ENCODE results near the gene LINGO3. TPM values are rescaled to one million over a fixed set of nuclear protein-coding genes. Genes with fewer than 3 reads are reported as not detected.

Gene LINGO3
- total RNA-seq, 2 experiments from 2014 or later = 0.16 to 0.27 TPM

DNA sequence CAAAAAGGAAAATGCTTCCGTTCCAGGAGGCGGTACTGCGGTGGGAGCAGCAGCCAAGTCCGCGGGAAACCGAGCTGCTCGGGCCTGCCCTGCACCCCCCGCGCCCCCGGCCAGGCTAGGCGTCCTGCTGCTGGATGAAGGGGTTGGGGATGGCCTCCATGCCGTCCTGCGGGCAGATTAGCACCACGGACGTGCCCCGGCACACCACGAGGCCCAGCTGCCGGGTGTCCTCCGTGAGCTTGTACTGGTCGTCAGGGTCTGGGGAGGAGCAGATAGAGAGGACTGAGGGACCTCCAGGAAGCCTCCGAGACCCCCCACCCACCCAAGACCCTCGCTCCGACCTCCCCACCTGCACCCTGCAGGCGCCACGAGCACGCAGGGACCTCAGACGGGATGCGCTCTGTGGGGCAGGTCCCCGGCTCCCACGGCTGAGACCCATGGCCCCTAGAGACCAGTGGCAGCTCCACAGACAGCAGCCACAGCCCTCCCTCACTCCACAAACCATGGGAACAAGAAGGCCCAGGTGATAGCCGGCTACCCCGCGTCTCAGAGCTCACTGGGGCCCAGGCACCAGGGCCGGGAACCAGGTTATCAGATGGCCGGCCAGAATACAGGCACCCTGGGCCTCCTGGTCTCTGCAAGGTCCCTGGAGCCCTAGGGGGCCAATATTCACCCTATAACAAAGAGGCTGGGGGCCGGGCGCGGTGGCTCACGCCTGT lies 13.8 kb upstream of the LINGO3 start:
- TF ChIP-seq, protein P1, sequence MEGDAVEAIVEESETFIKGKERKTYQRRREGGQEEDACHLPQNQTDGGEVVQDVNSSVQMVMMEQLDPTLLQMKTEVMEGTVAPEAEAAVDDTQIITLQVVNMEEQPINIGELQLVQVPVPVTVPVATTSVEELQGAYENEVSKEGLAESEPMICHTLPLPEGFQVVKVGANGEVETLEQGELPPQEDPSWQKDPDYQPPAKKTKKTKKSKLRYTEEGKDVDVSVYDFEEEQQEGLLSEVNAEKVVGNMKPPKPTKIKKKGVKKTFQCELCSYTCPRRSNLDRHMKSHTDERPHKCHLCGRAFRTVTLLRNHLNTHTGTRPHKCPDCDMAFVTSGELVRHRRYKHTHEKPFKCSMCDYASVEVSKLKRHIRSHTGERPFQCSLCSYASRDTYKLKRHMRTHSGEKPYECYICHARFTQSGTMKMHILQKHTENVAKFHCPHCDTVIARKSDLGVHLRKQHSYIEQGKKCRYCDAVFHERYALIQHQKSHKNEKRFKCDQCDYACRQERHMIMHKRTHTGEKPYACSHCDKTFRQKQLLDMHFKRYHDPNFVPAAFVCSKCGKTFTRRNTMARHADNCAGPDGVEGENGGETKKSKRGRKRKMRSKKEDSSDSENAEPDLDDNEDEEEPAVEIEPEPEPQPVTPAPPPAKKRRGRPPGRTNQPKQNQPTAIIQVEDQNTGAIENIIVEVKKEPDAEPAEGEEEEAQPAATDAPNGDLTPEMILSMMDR (IDR thresholded peaks at IDR 0.05) = no peak
- intact Hi-C loops (cut with micrococcal nuclease) = no loop called here
- Mint-ChIP-seq H3K4me3 (no peak overlapping the region), H3K4me1 (ENCODE audit: low read depth) (peaks cover 23% of the 10 kb centered on the region), H3K27me3 (no peaks in the 10 kb centered on the region), H3K9me3 (no peaks in the 10 kb centered on the region), H3K36me3 (ENCODE audit: low read depth) (peaks cover 25% of the 10 kb centered on the region), H3K27ac (no peak overlapping the region)
- POLR2A ChIA-PET = interaction anchor here (0.9 to 1.8 kb wide), 5 partner anchors 19 to 52 kb away, joined by 3 to 7 read pairs (median 3); no protein-coding TSS in a partner anchor
- DNase-seq = no peak
- CTCF ChIA-PET = interaction anchor here (0.8 kb wide), 1 partner anchor 30 kb away, joined by 3 read pairs; no protein-coding TSS in a partner anchor
- no peak for ATAC-seq

DNA sequence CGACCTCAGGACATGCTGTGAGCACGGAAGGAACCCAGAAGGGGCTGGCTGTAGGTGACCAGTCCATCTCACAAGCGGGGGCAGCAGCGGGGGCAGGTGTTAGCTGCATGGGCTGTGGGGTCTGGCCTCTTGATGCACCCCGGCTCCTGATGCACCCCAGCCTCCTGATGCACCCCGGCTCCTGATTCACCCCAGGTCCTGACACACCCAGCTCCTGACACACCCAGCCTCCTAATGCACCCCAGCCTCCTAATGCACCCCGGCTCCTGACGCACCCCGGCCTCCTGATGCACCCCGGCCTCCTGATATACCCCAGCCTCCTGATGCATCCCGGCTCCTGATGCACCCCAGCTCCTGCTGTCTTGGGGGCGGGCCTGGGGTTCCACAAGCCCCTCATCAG lies 13.0 kb upstream of the LINGO3 start:
- DNase-seq (no peak), ATAC-seq (no peak)
- H3K4me3 Mint-ChIP-seq = no peak overlapping the region
- TF ChIP-seq, protein P1 (IDR thresholded peaks at IDR 0.05) = no peak
- CTCF ChIA-PET = interaction anchor here (0.8 kb wide), 1 partner anchor 29 kb away, joined by 3 read pairs; no protein-coding TSS in a partner anchor
- peaks cover 16% of the 10 kb centered on the region for H3K4me1 Mint-ChIP-seq (ENCODE audit: low read depth)
- POLR2A ChIA-PET = interaction anchor here (0.6 to 1.1 kb wide), 4 partner anchors 33 to 1297 kb away, joined by 3 read pairs; no protein-coding TSS in a partner anchor
- H3K9me3 Mint-ChIP-seq = no peaks in the 10 kb centered on the region
- H3K36me3 Mint-ChIP-seq (ENCODE audit: low read depth) = peaks cover 18% of the 10 kb centered on the region
- H3K27me3 Mint-ChIP-seq = no peaks in the 10 kb centered on the region
- intact Hi-C loops (cut with micrococcal nuclease) = no loop called here
- H3K27ac Mint-ChIP-seq = no peak overlapping the region

DNA sequence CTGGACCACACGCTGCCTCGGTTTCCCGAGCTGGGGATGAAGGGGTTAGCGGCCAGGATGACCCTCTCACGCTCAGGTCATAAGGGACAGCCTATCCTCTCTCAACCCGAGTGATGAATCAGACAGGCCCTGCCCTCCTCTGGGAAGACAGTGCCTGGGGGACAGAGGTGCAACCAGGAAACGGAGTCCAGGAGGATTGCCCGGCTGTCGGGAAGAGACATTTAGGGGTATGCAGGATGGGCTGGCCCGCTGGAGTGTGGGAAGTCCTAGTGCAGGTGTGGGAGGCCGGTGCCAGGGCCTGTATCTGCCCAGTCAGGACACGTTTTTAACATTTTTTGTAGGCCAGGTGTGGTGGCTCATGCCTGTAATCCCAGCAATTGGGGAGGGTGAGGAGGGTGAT lies 12.1 kb upstream of the LINGO3 start:
- CTCF ChIA-PET = no interaction called here

DNA sequence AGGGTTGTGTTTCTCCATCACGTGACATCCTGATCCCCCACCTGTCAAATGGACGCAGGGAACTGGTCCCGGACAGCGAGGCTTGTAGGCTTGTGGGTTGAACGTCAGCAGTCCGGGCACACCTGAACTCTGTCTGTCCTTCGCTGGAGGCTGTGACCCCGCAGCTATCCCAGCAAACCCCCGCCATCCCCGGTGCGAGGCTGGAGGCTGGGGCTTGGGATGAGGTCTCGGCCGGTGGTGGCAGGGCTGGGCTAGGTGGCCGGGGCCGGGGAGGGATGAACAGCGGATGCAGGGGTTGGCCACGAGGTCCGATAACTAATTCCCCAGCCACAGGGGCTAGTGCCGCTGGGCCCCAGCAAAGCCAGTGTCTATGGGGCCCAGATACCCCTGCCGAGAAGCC lies 11.6 kb upstream of the LINGO3 start:
- CTCF ChIA-PET = no interaction called here
- Mint-ChIP-seq H3K27ac (no peak overlapping the region), H3K36me3 (ENCODE audit: low read depth) (peaks cover 13% of the 10 kb centered on the region), H3K27me3 (peaks cover 3% of the 10 kb centered on the region), H3K4me3 (no peak overlapping the region), H3K4me1 (ENCODE audit: low read depth) (peaks cover 2% of the 10 kb centered on the region), H3K9me3 (peaks cover 11% of the 10 kb centered on the region)
- no peak for ATAC-seq
- POLR2A ChIA-PET = interaction anchor here (6.9 kb wide), 1 partner anchor 7 kb away, joined by 32 read pairs; the partner anchor contains the start of genes LSM7 and SPPL2B
- no peak for DNase-seq
- TF ChIP-seq, protein P1 (IDR thresholded peaks at IDR 0.05) = no peak
- intact Hi-C loops (cut with micrococcal nuclease) = no loop called here

More for the DNA sequence above, 12.1 kb upstream of the LINGO3 start:
- no peak for DNase-seq
- ATAC-seq = no peak
- POLR2A ChIA-PET = interaction anchor here (6.9 kb wide), 1 partner anchor 6 kb away, joined by 32 read pairs; the partner anchor contains the start of genes LSM7 and SPPL2B
- no peak overlapping the region for H3K4me3 Mint-ChIP-seq
- TF ChIP-seq, protein P1 (IDR thresholded peaks at IDR 0.05) = no peak
- peaks cover under 1% of the 10 kb centered on the region for H3K27me3 Mint-ChIP-seq
- peaks cover 7% of the 10 kb centered on the region for H3K4me1 Mint-ChIP-seq (ENCODE audit: low read depth)
- no peak overlapping the region for H3K27ac Mint-ChIP-seq
- peaks cover 7% of the 10 kb centered on the region for H3K9me3 Mint-ChIP-seq
- peaks cover 12% of the 10 kb centered on the region for H3K36me3 Mint-ChIP-seq (ENCODE audit: low read depth)
- intact Hi-C loops (cut with micrococcal nuclease) = no loop called here

DNA sequence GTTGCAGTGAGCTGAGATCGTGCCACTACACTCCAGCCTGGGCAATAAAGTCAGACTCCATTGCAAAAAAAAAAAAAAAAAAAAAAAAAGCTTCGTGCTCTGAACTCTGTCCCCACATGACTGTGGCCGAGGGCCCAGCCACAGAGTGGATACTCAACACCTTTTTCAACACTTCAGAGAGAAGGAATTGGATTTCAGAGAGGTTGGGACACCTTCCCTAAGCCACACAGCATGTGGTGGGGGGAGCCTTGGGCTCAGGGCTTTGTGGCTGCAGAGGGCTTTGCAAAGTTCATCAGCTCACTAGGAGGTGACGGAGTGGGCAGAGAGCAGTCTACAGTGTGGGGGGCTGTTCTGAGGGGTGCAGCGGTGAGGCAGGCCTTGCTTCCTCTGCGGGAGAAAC lies 11.0 kb upstream of the LINGO3 start:
- ATAC-seq (no peak), DNase-seq (no peak)
- H3K36me3 Mint-ChIP-seq (ENCODE audit: low read depth) = peaks cover 7% of the 10 kb centered on the region
- peaks cover 13% of the 10 kb centered on the region for H3K9me3 Mint-ChIP-seq
- H3K4me3 Mint-ChIP-seq = no peak overlapping the region
- no peak overlapping the region for H3K27ac Mint-ChIP-seq
- TF ChIP-seq, protein P1 (IDR thresholded peaks at IDR 0.05) = no peak
- POLR2A ChIA-PET = interaction anchor here (6.9 kb wide), 1 partner anchor 8 kb away, joined by 32 read pairs; the partner anchor contains the start of genes LSM7 and SPPL2B
- CTCF ChIA-PET = no interaction called here
- no peaks in the 10 kb centered on the region for H3K4me1 Mint-ChIP-seq (ENCODE audit: low read depth)
- intact Hi-C loops (cut with micrococcal nuclease) = no loop called here
- H3K27me3 Mint-ChIP-seq = peaks cover 3% of the 10 kb centered on the region
